Progenitor cell of endocrine pancreas (in vitro differentiated cells): ENCODE results near the gene MESP2. TPM values are rescaled to one million over a fixed set of nuclear protein-coding genes. Genes with fewer than 3 reads are reported as not detected.

ENCODE experiments used
- DNase-seq: peaks from one replicate; pipeline ENCODE4 v3.0.0; 2021; ENCODE audit warnings: low spot score; ENCODE audit not compliant: unreplicated experiment
- H3K27ac Mint-ChIP-seq: 2 replicates; pipeline ENCODE4 v1.8.0; 2021; ENCODE audit warnings: mild to moderate bottlenecking, moderate library complexity, mixed read lengths
- H3K27me3 Mint-ChIP-seq: 2 replicates; pipeline ENCODE4 v1.8.0; 2021; ENCODE audit warnings: mixed read lengths
- H3K36me3 Mint-ChIP-seq: 2 replicates; pipeline ENCODE4 v1.8.0; 2022; ENCODE audit warnings: mixed read lengths; ENCODE audit not compliant: insufficient read depth
- H3K4me1 Mint-ChIP-seq: 2 replicates; pipeline ENCODE4 v1.8.0; 2021; ENCODE audit warnings: low read depth, mixed read lengths
- H3K4me3 Mint-ChIP-seq: 2 replicates; pipeline ENCODE4 v1.8.0; 2021; ENCODE audit warnings: low read depth, mild to moderate bottlenecking, moderate library complexity, mixed read lengths
- H3K9me3 Mint-ChIP-seq: 2 replicates; pipeline ENCODE4 v1.8.0; 2021; ENCODE audit warnings: low read depth, mixed read lengths
- total RNA-seq: library from RNA; stranded (reverse); gene quantifications from 2 replicates; pipeline ENCODE4 v1.2.1, GENCODE V29; 2021
- TF ChIP-seq, protein P1 (sequence below): fragments of 200-600 bp; sonication (generic); IDR thresholded peaks from one replicate; pipeline ENCODE4 v1.5.0; 2021; ENCODE audit warnings: antibody characterized with exemption, mild to moderate bottlenecking; ENCODE audit not compliant: unreplicated experiment

MESP2 gene
- total RNA-seq, 1 donor from 2014 or later = not detected

DNA sequence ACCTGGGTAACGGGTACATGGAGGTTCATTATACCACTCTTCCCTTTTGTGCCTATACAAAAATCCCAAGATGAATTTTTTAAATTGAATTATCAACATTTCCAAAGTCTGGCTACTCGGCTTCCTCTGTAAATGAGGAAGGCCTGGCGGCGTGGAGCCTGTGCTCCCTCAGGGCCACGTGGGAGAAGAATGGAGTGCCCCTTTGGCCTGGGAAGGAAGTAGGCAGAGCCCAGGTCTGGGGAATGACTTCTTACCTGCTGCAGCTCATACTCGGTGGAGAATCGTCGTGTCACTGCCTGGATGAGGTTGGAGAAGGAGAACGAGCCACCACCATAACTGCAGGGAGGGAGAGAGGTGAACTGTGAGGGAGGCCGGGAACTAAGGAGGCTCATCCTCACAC, 14.1 kb downstream of the MESP2 start:
- Mint-ChIP-seq H3K9me3 (peaks cover 8% of the 10 kb centered on the region), H3K36me3 (no peaks in the 10 kb centered on the region), H3K27ac (no peak overlapping the region), H3K4me1 (no peaks in the 10 kb centered on the region), H3K27me3 (peaks cover 4% of the 10 kb centered on the region), H3K4me3 (no peak overlapping the region)
- no peak for DNase-seq
- TF ChIP-seq, protein P1, sequence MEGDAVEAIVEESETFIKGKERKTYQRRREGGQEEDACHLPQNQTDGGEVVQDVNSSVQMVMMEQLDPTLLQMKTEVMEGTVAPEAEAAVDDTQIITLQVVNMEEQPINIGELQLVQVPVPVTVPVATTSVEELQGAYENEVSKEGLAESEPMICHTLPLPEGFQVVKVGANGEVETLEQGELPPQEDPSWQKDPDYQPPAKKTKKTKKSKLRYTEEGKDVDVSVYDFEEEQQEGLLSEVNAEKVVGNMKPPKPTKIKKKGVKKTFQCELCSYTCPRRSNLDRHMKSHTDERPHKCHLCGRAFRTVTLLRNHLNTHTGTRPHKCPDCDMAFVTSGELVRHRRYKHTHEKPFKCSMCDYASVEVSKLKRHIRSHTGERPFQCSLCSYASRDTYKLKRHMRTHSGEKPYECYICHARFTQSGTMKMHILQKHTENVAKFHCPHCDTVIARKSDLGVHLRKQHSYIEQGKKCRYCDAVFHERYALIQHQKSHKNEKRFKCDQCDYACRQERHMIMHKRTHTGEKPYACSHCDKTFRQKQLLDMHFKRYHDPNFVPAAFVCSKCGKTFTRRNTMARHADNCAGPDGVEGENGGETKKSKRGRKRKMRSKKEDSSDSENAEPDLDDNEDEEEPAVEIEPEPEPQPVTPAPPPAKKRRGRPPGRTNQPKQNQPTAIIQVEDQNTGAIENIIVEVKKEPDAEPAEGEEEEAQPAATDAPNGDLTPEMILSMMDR = no peak

DNA sequence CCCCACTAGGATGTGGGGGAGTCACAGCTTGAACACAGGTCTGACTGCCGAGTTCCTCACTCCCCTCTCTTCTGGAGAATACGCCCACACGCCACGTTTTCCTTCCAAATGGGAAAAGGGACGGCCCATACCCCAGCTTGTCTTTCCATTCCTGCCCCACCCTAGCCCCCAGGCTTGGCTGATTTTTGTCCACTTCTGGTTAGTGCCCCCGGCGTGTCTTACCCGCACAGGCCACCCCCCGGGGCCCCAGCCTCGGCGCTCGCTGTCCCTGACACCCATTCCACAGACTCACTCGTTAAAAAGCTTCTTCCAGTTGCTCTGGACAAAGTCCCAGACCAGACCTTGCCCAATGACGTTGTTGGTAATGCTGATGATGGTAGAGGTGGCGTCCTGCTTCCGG, 14.5 kb downstream of the MESP2 start:
- Mint-ChIP-seq H3K4me3 (no peak overlapping the region), H3K27ac (no peak overlapping the region), H3K9me3 (peaks cover 8% of the 10 kb centered on the region), H3K36me3 (no peaks in the 10 kb centered on the region), H3K27me3 (peaks cover 4% of the 10 kb centered on the region), H3K4me1 (no peaks in the 10 kb centered on the region)
- no peak for DNase-seq
- TF ChIP-seq, protein P1 = no peak

DNA sequence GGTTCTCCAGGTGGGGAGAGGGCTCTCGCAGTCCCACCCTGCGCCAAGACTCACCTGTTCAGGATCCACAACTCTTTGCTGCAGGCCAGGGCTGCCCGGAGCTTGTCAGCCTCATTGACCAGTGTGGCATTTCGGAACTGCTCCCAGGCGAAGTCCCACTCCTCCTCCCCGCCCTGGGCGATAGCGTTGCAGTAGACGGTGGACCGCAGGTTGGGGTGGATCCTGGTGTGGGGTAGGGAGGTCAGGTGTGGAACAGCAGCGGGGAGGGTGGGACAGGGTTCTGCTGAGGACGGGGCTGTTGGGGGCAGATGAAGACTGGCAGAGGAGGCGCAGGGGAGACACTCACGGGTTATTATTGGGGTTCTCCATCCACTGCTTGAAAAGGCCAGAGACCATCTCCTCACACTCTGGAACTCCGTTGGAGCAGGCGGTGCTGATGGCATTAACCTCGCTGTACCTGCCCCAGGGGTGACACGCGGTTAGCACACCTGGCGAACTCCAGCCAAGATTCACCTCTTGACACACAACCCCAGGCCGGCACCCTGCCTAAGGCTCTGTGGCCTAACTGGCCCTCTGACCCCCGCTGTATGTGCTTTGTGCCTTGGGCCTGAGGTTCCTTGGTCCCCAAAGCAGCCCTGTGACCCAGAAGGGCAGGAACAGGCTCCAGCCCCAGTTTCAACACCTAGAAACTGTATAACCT, 16.1 kb downstream of the MESP2 start:
- no peak for DNase-seq
- H3K27me3 Mint-ChIP-seq = peaks cover 4% of the 10 kb centered on the region
- TF ChIP-seq, protein P1 = no peak
- H3K9me3 Mint-ChIP-seq = peaks cover 8% of the 10 kb centered on the region
- H3K27ac Mint-ChIP-seq = no peak overlapping the region
- no peaks in the 10 kb centered on the region for H3K36me3 Mint-ChIP-seq
- H3K4me3 Mint-ChIP-seq = no peak overlapping the region
- no peaks in the 10 kb centered on the region for H3K4me1 Mint-ChIP-seq

DNA sequence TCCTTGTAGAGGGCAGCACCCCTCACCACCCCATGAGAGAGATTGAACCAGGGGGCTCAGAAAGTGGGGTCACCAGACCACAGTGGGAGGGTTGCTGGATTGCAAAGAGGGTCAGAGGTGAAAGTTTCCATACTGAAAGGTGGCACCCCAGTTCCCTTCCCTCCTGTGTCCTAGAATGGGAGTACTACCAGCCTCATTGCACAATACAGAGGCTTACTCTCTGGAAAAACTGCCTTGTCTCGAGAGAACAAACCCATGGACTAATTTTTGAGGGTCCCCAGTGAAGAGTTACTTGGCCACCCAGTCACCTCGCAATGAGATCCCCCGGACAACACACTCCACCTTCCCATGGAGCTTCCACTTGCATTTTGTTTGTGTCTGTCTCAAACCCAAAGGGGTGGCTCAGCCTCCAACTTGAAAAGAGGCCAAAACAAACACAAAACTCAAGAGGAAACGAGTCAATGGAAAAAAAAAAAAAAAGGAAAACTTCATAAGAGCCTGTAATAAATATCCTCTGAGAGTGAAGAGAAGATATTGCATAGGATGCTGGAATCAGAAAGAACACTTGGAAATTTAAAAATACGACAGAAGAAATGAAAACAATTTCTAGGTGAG, 18.6 kb downstream of the MESP2 start:
- Mint-ChIP-seq H3K36me3 (no peaks in the 10 kb centered on the region), H3K4me3 (no peak overlapping the region), H3K9me3 (no peaks in the 10 kb centered on the region), H3K27ac (no peak overlapping the region), H3K27me3 (peaks cover 4% of the 10 kb centered on the region), H3K4me1 (no peaks in the 10 kb centered on the region)
- no peak for DNase-seq
- TF ChIP-seq, protein P1 = no peak

DNA sequence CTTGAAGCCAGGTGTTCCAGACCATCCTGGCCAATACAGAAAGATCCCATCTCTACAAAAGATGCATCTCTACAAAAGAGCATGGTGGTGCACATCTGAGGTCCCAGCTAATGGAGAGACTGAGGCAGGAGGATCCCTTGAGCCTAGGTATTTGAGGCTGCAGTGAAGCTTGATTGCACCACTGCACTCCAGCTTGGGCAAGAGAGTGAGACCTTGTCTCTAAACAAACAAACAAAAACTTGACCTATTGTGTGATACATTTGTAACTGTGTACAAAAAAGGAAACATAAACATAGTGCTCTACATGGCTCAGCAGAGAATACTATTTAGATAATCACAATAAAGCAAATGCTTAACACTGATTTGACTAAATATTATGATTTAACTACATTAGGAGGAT, 19.9 kb downstream of the MESP2 start:
- H3K27me3 Mint-ChIP-seq = peaks cover 8% of the 10 kb centered on the region
- TF ChIP-seq, protein P1 = no peak
- no peaks in the 10 kb centered on the region for H3K4me1 Mint-ChIP-seq
- H3K4me3 Mint-ChIP-seq = no peak overlapping the region
- no peak for DNase-seq
- no peaks in the 10 kb centered on the region for H3K36me3 Mint-ChIP-seq
- H3K9me3 Mint-ChIP-seq = no peaks in the 10 kb centered on the region
- no peak overlapping the region for H3K27ac Mint-ChIP-seq
